T-helper 2 cell (primary cell): ENCODE results near the gene ZDHHC21.

ENCODE experiments used
- DNase-seq, 5 experiments: peaks; one replicate each; pipeline versions ENCODE4 v3.0.0 to v3.0.0-alpha.2; 2012 to 2022

ZDHHC21 gene

GRCh38 chr9:14597171-14597799, 95.9 kb downstream of the ZDHHC21 start:
- no peak for DNase-seq

GRCh38 chr9:14593406-14593805, 99.8 kb downstream of the ZDHHC21 start:
- no peak for DNase-seq

GRCh38 chr9:14591411-14591810, 101.8 kb downstream of the ZDHHC21 start:
- DNase-seq, result no peak

GRCh38 chr9:14585730-14586473, 107.3 kb downstream of the ZDHHC21 start:
- DNase-seq, result peak in 2 of 5 experiments; percentile 3 to 89

GRCh38 chr9:14584571-14584970, 108.7 kb downstream of the ZDHHC21 start:
- DNase-seq, result no peak

GRCh38 chr9:14578030-14578429, 115.2 kb downstream of the ZDHHC21 start:
- DNase-seq, result no peak

GRCh38 chr9:14574173-14574572, 119.1 kb downstream of the ZDHHC21 start:
- DNase-seq, result no peak

- no peak for DNase-seq
Measured at GRCh38 chr9:14573319-14573718, 119.9 kb downstream of the ZDHHC21 start.

GRCh38 chr9:14565352-14566016, 127.7 kb downstream of the ZDHHC21 start:
- DNase-seq, result no peak

- no peak for DNase-seq
Measured at GRCh38 chr9:14563902-14564624, 129.2 kb downstream of the ZDHHC21 start.

- DNase-seq, result no peak
Measured at GRCh38 chr9:14561929-14562405, 131.3 kb downstream of the ZDHHC21 start.
